ENCODE results near the gene ADAMTSL4.

The ADAMTSL4 gene

DNA sequence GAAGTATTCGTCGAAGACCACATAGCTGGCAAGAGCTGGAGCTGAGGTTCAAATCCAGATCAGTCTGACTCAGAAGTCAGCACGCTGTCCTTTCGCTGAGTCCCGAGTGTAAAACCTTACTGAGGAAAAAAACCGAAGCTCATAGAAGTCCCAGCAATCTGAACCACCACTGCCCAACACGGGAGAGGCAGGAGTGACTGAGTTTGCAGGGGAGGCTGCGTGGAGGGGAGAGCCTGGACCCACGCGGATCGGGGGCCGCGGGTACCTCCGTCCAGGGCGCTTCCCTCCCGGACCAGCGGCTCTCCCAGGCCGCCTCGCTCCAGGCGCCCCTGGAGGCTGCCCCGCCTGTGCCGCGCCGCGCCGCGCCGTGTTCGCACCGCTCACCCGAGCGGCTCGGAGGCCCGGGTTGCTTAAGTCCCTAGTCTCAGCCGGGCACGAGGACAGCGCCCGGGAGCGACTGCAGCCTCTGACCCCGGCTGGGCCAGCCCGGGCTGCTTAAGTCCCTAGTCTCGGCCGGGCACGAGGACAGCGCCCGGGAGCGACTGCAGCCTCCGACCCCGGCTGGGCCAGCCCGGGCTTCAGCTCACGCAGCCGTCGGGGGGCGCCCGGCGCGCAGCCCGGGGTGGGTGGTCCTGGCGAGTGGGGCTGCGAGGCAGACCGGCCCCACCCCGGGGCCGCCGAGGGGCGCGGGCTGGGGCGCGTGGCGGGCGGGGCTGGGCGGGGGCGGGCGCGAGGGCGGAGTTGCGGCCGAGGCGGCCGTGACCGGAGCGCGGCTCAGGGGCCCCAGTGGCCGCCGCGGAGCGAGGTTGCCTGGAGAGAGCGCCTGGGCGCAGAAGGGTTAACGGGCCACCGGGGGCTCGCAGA is at the start of gene ADAMTSL4:
ADAMTSL4 (plus strand) TSS at position 777 of the 864 bp plus-strand sequence. CDS start 2,881 bp downstream, outside the sequence.
- peak; percentile 62 to 64 for DNase-seq

DNA sequence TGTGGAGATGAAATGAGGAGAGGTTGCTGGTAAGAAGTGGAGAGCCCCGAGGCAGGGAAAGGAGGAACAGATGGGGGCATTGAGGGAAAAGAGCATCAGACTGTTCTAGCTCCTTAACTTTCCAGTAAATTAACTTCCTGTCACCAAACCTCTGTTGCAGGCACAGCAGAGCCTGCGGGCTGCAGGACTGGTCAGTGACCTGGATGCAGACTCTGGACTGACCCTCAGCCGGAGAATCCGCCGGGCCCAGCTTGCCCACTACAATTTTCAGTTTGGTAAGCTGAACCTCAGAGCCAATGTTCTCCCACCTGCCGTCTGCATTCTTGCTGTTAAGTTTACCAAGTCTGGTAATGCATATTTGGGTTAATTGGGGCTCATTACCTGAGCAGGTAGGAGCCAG is 43.8 kb upstream of the ADAMTSL4 start:
- DNase-seq = no peak

DNA sequence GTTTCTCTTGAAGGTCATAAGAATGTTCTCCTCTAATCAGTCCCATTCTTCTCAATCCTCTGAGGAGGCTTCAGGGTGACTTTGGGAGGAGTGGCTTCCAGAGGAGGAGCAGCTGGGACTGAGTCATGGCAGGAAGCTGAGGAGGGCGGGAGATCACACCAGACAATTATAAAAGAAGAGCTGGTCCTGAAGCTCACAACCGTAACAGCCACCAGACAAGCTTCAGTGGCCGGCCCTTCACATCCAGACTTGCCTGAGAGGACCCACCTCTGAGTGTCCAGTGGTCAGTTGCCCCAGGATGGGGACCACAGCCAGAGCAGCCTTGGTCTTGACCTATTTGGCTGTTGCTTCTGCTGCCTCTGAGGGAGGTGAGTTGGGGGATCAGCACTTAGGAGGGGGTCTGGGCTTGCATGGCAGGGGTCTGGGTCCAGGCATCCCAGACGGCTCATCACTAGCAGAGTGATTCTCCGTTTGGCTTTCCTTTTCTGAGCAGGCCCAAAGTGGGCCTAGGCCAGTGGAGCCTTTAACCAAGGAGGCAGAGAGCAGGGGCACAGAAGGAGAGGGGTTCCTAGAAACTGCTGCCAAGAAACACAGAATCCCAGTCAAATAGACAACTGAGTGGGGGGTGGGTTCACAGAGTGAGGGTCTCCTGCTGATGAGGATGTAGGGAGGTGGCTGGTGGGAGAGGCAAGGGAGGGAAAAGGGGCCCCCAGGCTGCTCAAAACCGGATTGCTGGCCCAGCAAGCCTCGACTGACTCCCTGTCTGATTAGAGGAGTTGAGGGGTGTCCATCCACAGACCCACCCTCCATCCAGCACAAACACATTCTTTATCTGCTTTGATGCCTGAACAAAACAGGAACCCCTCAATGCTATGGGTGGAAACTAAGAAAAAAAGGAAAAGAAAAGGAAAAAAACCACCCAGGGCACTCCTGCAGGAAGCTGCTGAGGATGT is 41.0 kb upstream of the ADAMTSL4 start, which contains the start of gene ECM1:
ECM1 (plus strand) TSS at position 198 of the 953 bp plus-strand sequence; CDS start at position 299, 101 bp downstream.
- peak; percentile 39 to 57 for DNase-seq

DNA sequence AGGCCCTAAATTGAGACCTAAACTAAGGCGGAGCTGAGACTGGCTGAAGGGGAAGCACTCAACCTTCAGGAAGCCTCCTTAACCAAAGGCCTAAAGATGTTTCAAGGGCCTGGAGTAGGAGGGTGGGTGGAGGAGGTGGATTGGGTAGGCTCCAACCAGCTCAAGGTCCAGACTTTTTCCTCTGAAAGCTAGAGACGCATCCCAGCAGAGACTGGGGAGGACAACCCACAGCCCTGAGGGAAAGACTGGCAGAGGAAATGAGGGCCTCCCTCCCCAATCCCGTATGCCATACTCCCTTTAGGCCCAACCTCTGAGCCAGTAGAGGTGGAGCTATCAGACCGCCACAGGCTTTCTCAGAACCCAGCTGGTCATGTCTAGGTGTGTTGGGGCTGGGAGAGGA is 40.2 kb upstream of the ADAMTSL4 start:
- no peak for DNase-seq

DNA sequence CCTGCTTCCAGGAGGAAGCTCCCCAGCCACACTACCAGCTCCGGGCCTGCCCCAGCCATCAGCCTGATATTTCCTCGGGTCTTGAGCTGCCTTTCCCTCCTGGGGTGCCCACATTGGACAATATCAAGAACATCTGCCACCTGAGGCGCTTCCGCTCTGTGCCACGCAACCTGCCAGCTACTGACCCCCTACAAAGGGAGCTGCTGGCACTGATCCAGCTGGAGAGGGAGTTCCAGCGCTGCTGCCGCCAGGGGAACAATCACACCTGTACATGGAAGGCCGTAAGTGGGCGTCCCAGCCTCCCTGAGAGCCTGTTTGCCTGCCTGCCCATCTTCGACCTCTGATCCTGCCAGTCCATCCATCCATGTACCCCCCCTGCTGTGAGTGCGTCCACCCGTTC is 37.7 kb upstream of the ADAMTSL4 start:
- DNase-seq = peak; percentile 29 to 71

DNA sequence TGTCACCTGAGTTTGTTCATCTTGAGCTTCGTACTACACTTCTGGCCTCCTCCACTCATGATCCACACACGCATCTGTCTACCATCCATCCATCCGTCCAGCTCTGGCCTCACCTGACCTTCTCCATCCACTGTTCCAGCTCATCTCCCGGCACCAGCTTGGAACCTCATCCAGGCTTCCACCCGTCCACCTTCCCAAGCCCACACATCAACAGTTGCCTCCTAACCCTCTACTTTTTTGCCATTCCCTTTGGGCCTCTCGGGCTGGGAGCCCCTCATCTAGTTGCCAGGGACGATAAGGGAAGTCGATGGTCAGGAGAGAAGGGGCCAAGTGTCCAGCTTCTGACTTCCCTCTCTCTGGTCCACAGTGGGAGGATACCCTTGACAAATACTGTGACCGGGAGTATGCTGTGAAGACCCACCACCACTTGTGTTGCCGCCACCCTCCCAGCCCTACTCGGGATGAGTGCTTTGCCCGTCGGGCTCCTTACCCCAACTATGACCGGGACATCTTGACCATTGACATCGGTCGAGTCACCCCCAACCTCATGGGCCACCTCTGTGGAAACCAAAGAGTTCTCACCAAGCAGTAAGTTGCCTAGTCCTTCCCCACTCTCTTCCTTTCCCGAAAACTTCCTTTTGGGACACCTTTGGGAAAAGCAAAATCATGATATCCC is 37.1 kb upstream of the ADAMTSL4 start:
- DNase-seq = no peak

DNA sequence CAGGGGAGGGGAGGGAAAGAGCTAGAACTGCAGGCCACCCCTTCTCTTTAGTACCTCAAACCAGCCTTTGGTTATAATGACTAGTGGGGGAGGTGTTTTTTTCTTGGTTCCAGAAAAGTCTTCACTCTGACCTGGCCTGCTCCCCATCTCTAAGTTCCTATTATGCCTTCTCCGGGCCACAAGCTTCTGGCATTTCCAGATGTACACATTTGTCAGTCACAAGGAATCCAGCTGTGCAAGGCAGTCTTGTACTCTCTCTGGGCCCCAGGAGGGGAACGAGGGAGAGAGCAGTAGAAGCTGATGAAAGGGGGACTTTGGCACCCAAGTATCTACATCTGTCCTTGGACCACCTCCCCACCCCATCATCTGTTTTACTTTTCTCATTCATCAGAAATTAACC is 36.4 kb upstream of the ADAMTSL4 start:
- DNase-seq = no peak

DNA sequence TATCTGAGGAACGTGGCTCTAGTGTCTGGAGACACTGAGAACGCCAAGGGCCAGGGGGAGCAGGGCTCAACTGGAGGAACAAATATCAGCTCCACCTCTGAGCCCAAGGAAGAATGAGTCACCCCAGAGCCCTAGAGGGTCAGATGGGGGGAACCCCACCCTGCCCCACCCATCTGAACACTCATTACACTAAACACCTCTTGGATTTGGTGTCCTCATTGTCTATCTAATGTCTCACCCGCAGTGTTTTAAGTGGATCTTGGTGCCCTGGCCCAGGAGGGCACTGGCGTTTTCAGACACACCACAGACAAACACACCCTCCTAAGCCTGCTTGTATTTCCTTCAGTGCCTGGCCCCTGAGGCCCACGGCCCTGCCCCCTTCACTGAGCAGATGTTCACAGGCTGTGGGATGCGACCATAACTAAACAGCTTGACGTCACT is 35.8 kb upstream of the ADAMTSL4 start:
- DNase-seq = peak; percentile 60 to 63

DNA sequence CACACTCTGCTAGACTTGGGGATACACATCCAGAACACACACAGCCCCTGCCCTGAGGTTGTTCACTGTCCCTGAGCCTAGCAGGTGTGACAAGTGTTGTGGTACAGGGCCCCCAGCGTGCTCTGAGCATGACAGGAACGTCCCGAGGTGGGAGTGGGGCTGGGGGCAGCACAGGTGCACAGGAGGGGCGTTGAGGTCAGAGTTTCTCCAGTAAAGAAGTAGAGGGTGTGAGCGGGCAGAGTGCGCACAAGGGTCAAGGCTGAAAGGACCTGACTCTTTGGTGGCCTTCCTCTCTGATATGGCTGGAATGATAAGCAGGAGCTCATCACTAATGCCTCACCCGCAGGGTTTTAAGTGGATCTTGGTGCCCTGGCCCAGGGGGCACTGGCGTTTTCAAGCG is 34.9 kb upstream of the ADAMTSL4 start:
- no peak for DNase-seq

DNA sequence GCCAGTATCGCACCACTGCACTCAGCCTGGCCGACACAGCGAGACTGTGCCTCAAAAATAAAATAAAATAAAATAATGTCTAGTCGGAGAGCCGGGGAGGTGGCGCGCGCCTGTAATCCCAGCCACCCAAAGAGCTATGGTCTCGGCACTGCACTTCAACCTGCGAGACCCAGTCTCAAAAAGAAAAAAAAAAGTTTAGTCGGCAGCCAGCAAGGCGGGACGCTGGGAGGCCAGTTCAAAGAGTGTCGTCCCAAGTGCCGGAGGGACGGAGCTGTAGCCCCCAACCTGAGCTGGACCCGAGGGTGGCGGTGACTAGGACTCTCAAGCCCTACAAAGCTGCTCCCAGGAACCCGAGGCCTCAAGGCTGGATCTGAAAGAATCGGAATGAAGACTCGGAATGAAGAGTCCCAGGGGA is 34.3 kb upstream of the ADAMTSL4 start:
- DNase-seq = no peak

DNA sequence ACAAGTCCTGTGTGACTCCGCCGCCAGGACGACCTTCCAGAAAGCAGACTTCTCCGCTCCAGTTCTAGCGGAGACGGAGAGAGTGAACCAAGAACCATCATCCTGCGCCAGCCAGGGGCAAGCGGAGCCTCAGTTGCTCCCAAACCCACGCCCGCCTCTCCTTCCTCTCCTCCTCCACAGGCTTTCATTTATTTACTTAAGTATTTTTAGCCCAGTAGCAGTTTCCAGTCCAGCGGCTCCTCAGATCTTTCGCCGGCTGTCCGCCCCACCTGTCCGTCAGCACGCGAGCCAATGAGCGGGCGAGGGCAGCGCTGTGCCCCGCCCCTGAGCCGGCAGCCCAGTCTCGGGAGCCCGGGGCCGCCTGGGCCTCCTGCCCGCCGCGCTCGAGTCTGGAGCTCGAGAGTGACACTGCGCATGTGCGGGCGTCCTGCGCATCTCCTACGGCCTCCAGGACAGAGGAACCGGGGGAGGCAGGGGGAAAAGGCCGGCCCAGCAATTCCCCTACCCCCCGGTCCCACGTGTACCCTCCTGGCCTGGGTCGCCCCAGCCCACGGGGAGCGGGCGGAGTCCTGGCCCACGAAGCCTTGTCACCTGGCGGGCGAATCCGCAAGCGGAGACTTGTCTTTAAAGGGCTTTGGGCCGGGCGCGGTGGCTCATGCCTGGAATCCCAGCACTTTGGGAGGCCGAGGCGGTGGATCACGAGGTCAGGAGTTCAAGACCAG is 33.7 kb upstream of the ADAMTSL4 start, which contains the start of gene FALEC:
FALEC (plus strand) TSS at position 425 of the 722 bp plus-strand sequence.
- peak; percentile 99 to 100 for DNase-seq

DNA sequence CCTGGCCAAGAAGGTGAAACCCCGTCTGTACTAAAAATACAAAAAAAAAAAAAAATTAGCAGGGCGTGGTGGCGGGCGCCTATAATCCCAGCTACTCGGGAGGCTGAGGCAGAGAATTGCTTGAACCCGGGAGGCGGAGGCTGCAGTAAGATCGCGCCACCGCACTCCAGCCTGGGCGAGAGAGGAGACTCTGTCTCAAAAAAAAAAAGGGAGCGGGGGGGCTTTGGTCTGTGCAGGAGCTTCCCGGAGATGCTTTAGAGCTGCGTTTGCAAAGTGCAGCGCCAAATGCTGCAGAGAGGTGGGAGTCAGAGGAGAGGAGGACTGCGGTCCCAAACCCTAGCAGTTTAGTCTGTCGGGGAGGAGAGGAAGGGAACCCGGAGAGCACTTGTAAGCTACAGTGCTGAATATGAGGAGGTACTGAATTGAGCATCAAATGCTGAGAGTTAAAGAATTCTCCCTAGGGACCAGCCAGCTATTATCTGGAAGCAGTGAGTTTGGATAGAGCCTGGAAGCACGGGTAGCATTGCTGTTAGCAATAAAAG is 33.1 kb upstream of the ADAMTSL4 start:
- peak; percentile 51 to 65 for DNase-seq

DNA sequence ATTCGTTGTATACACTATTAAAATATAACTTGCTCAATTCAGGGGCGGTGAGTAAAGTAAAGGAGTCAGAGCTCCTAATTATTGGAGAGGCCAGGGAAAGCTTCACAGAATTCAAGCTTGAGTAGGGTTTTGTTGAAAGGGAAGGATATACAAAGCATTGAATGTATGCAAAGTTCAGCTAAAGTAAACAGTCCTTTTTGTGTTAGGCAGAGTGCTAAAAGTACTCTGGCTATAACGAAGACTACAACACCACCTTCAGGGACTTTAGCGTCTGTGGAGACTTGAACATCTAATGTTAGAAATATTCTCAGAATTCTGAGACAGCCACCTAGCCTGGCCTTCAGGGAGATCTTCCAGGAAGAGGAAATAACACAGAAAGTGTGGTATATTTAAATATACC is 32.6 kb upstream of the ADAMTSL4 start:
- DNase-seq = peak in 1 of 2 experiments; percentile 19

DNA sequence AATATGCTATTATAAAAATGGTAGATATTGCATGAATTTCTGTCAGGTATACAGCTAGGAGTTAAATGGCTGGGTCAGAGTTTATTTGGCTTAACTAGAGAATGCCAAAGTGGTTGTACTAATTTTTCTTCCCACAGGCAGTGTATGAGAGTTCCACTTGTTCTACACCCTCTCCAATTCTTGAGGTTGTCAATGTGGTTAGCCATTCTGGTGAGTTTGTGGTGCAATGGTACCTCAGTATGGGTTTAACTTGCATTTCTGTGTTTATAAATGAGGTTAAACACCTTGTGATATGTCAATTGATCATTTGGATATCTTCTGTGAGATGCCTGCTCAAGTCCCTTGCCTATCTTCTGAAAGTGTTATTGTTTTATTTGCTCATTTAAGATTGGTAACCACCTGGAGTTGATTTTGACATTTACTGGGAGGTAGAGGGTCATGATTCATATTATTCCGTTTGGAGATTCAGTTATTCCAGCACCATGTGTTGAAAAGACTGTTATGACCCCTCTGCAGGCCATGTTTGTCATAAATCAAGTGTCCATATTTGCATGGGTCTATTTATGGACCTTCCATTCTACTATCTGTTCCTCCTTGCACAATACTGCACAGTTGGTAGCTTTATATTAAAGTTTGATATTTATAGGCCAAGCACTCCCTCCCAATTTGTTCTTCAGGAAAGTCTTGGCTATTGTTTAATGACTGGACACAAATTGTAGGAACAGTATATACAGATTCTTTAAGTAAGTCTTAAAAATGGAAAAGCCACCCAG is 27.8 kb upstream of the ADAMTSL4 start:
- DNase-seq = no peak

DNA sequence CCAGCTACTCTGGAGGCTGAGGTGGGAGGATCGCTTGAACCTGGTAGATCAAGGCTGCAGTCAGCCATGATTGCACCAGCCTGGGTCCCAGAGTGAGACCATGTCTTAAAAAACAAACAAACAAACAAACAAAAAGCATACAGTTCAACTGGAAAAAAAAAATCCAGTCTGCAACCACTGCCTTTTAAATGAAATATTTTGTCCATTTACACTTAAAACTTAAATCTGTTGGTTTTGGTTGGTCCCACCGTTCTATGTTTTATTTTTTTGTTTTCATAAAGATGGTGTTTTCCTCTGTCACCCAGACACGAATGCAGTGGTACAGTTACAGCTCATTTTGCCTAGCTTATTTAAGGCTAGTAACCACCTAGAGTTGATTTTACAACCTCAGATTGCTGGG is 23.9 kb upstream of the ADAMTSL4 start:
- DNase-seq = no peak

DNA sequence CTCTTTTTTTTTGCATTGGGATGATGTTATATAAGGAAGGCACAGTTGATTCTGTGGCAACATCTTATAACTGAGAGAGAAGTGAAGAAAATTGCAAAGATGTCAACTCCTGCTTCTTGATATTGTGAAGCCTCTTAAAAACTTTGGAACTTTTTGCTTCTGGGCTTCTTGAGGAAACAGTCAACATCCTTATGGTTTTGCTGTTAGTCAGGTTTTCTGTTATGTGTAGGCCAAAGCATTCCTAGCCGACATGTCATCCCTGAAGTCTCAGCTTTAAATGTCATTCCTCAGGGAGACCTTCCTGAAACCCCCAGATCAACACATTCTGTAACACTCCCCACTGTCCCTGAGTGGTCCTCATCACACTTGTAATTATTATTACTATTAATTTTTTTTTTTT is 21.0 kb upstream of the ADAMTSL4 start:
- no peak for DNase-seq

DNA sequence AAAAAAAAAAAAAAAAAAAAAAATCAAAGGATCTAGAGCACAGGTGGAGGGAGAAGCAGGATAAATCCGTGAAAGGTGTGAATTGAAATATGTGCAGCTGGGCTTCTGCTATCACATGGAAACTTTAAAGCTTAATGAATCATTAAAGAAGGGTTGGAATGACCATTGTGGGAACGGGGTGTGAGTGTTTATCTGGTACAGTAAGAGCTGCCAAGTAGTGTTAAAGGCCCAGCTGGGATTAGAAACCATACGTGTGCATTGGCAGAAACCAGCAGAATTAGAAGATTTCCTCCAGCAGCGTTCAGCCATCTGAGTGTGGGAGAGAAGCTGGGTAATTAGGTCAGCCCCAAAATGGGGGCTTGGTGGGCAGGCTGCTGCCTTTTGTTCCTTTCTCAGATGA is 20.2 kb upstream of the ADAMTSL4 start:
- no peak for DNase-seq

DNA sequence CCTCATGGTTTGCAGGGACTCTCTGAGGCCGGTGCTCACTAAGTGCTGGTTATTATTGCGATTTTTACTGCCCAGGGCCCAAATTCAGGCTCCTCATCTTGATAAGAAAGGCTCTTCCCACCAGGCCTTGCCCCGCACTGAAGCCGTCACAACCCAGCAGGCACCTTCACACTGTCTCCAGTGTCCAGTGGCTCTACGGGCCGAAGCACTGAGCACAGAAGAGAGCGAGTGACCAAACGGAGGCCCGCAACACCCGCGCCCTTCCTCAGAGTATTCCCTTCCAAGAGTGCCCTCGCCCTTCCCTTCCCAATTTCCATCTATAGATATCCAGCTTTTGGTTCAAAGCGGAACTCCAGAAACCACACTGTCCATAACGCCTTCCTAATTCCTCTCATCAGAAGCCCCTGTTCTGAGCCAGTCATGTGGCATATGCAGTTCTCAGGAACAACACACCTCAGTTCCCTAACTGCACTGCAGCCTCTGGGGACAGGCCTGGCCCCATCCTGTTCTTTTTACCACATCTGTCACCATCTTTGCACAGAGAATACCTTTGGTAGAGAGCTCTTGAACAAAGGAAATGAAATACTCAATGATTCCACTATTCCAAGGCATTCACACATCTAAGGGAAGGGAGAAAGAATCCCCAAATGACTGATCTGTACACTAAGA is 18.6 kb upstream of the ADAMTSL4 start:
- no peak for DNase-seq

DNA sequence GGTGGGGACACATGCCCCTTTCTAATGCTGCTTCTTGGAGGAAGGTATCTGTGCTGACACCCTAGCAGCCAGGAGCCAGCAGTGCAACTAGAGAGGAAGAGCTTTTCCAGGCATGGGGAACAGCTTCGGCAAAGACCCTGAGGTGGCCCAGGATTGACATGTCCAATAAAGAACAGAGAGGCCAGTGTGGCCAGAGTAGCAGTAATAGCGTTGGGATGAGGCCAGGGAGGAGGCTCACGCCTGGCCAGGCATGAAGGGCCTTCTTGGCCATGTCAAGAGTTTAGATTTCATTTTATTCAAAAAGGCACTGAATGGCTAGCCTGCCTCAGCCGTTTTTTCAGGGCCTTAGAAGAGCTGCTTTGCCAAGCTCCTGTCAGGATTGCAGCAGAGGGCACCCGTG is 16.3 kb upstream of the ADAMTSL4 start:
- DNase-seq = no peak

DNA sequence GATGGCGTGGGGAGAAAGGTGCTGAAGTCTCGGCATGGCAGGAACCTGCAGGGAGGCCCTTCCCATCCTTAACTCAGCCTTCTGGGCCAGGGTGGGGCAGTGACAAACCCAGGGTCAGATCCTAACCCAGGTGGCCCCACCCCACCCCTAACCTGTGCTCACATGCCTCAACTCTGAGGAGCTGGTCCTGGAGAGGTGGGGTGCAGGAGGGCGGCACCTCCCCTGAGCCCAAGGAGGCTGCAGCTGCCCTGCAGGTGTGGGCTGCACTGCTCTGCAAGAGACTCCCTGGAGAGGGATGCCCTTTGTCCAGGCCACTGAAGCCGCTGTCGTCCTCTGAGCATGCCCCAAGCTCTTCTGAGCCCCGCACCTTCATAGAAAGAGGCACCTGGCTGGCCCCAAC is 15.2 kb upstream of the ADAMTSL4 start:
- DNase-seq = no peak

Measured in SHP77 (cell line).